HepG2 (cell line): ENCODE measurements around the gene INAFM2. TPM values are rescaled to one million over a fixed set of nuclear protein-coding genes. Genes with fewer than 3 reads are reported as not detected.

Experiments
- FOXA3 ChIP-seq: IDR thresholded peaks from 2 replicates; pipeline ENCODE4 v1.6.1; 2016; ENCODE audit warnings: missing genetic modification reagents, missing compliant biosample characterization
- FOXJ3 ChIP-seq: sonication (generic); formaldehyde crosslinking; IDR thresholded peaks from 2 replicates; pipeline ENCODE4 v1.4.0; 2020; ENCODE audit warnings: missing genetic modification reagents, mild to moderate bottlenecking, borderline replicate concordance
- MLX ChIP-seq: IDR thresholded peaks from 2 replicates; pipeline ENCODE4 v1.6.1; 2016
- NFAT5 ChIP-seq: sonication (generic); formaldehyde crosslinking; IDR thresholded peaks from 2 replicates; pipeline ENCODE4 v1.4.0; 2020; ENCODE audit warnings: missing genetic modification reagents
- PRDM15 ChIP-seq: sonication (generic); formaldehyde crosslinking; IDR thresholded peaks from 2 replicates; pipeline ENCODE4 v1.4.0; 2020; ENCODE audit warnings: missing genetic modification reagents
- RORA ChIP-seq: sonication (generic); formaldehyde crosslinking; IDR thresholded peaks from 2 replicates; pipeline ENCODE4 v1.5.0; 2020; ENCODE audit warnings: mild to moderate bottlenecking, missing genetic modification reagents, moderate library complexity
- THAP11 ChIP-seq: IDR thresholded peaks from 2 replicates; pipeline ENCODE4 v1.6.1; 2016; ENCODE audit warnings: missing biosample characterization, missing genetic modification reagents
- ZBTB40 ChIP-seq, 2 experiments: fragments of 450-650 bp in 1 of 2; sonication (generic) in 1 of 2; formaldehyde crosslinking in 1 of 2; IDR thresholded peaks; 2 replicates each; pipeline versions ENCODE4 v1.6.1 to v1.8.0; 2016 to 2022; ENCODE audit warnings: antibody characterized with exemption in 1 of 2, mild to moderate bottlenecking in 1 of 2, missing genetic modification reagents in 1 of 2
- ZNF451 ChIP-seq: sonication (generic); formaldehyde crosslinking; IDR thresholded peaks from 2 replicates; pipeline ENCODE4 v1.5.0; 2020; ENCODE audit warnings: mild to moderate bottlenecking, missing genetic modification reagents
- polyA plus RNA-seq, 8 experiments: library from polyadenylated mRNA; depleted of rRNA in 3 of 8; stranded (reverse) in 7 of 8; unstranded in 1 of 8; fragments of >200 nt; fragmentation: Illumina TruSeq in 4 of 8; extraction: Trizol in 4 of 8; gene quantifications; 2 replicates each; pipeline versions ENCODE4 v1.2.1 to v1.2.3, GENCODE V29; 2011 to 2016; ENCODE audit warnings: low read depth in 4 of 8, missing spikeins in 1 of 8, mixed read lengths in 1 of 8; ENCODE audit not compliant: insufficient read depth in 1 of 8
- total RNA-seq, 5 experiments: library from RNA; depleted of rRNA; stranded (reverse); fragments of >200 nt; fragmentation: Illumina TruSeq; extraction: Trizol; gene quantifications; 2 replicates each; pipeline ENCODE4 v1.2.3, GENCODE V29; 2016; ENCODE audit warnings: low read depth in 1 of 5

The INAFM2 gene
- total and polyA plus RNA-seq, 2 of the 13 experiments (the other 11 are each of a cell fraction or from before 2014, with no cell fraction given), result 5.5 to 6.5 TPM

- TF ChIP-seq NFAT5 (CRISPR knock-in tag) (no peak), THAP11 (CRISPR knock-in tag) (no peak), PRDM15 (CRISPR knock-in tag) (no peak), RORA (CRISPR knock-in tag) (no peak), ZBTB40 (IDR thresholded peaks at IDR 0.05) (no peak), ZBTB40 (CRISPR knock-in tag; IDR thresholded peaks at IDR 0.05) (no peak), FOXJ3 (CRISPR knock-in tag) (no peak), MLX (CRISPR knock-in tag) (no peak), FOXA3 (CRISPR knock-in tag) (no peak), ZNF451 (CRISPR knock-in tag) (no peak)
These were observed 34.4 kb downstream of the INAFM2 start, which contains the start of gene DISP2 (continued) for GRCh38 chr15:40357723-40358470.
